PC-9 (cell line): ENCODE data around the gene LGALS1. TPM values are rescaled to one million over a fixed set of nuclear protein-coding genes. Genes with fewer than 3 reads are reported as not detected.

ENCODE experiments used
- BruUV-seq: library from RNA; stranded (reverse); fragments of 400-500 nt; replicated peaks from 2 replicates; lab custom pipeline; 2021; lab: Mats Ljungman, UMichigan
- CTCF ChIA-PET: fragments of 300-600 bp; sonication (Branson Sonifier 250); formaldehyde crosslinking; loops from one replicate; lab custom pipeline; 2022; ENCODE audit warnings: antibody characterized with exemption; lab: Charles Lee
- POLR2A ChIA-PET: fragments of 300-600 bp; sonication (Branson Sonifier 250); formaldehyde crosslinking; loops from one replicate; lab custom pipeline; 2022; ENCODE audit warnings: antibody characterized with exemption; ENCODE audit not compliant: unreplicated experiment; lab: Charles Lee
- DNase-seq, 2 experiments: peaks; one replicate each; pipeline versions ENCODE4 v3.0.0 to v3.0.0-alpha.2; 2015 to 2022; ENCODE audit warnings: mixed read lengths in 1 of 2
- H2AFZ ChIP-seq: fragments of 200-600 bp; sonication (generic); 2 replicates; pipeline ENCODE4 v1.8.1; 2017; ENCODE audit warnings: antibody characterized with exemption
- H3F3A ChIP-seq: fragments of 200-600 bp; sonication (generic); 2 replicates; pipeline ENCODE4 v1.8.1; 2017; ENCODE audit warnings: antibody characterized with exemption, mild to moderate bottlenecking, low read depth; ENCODE audit not compliant: insufficient read depth
- H3K27ac ChIP-seq: fragments of 200-600 bp; sonication (generic); 2 replicates; pipeline ENCODE4 v1.6.1; 2016; ENCODE audit warnings: mixed run types
- H3K27me3 ChIP-seq: fragments of 200-600 bp; sonication (generic); 2 replicates; pipeline ENCODE4 v1.6.1; 2016; ENCODE audit warnings: low read depth, mixed run types; ENCODE audit not compliant: insufficient read depth
- H3K36me3 ChIP-seq: fragments of 200-600 bp; sonication (generic); 2 replicates; pipeline ENCODE4 v1.6.1; 2016; ENCODE audit warnings: low read depth, mixed run types
- H3K4me1 ChIP-seq: fragments of 200-600 bp; sonication (generic); replicated peaks from 2 replicates; pipeline ENCODE4 v1.6.1; 2016; ENCODE audit warnings: mixed run types; ENCODE audit not compliant: insufficient read depth
- H3K4me2 ChIP-seq: fragments of 200-600 bp; sonication (generic); 2 replicates; pipeline ENCODE4 v1.6.1; 2017; ENCODE audit warnings: mixed run types
- H3K4me3 ChIP-seq: fragments of 200-600 bp; sonication (generic); 2 replicates; pipeline ENCODE4 v1.6.1; 2016; ENCODE audit warnings: mixed run types
- H3K79me2 ChIP-seq: fragments of 200-600 bp; sonication (generic); 2 replicates; pipeline ENCODE4 v1.6.1; 2017; ENCODE audit warnings: low read depth, mixed run types
- H3K9me2 ChIP-seq: fragments of 200-600 bp; sonication (generic); 2 replicates; pipeline ENCODE4 v1.8.1; 2017; ENCODE audit warnings: mild to moderate bottlenecking; ENCODE audit not compliant: insufficient read depth
- H3K9me3 ChIP-seq: fragments of 200-600 bp; sonication (generic); 2 replicates; pipeline ENCODE4 v1.8.1; 2016; ENCODE audit warnings: low read depth; ENCODE audit not compliant: insufficient read depth
- H4K20me1 ChIP-seq: fragments of 200-600 bp; sonication (generic); 2 replicates; pipeline ENCODE4 v1.8.1; 2017; ENCODE audit not compliant: insufficient read depth
- EZH2 ChIP-seq: fragments of 200-600 bp; sonication (generic); IDR thresholded peaks from 2 replicates; pipeline ENCODE4 v1.8.0; 2017; ENCODE audit warnings: antibody characterized with exemption, low read depth
- intact Hi-C: fragments of 100-400 bp; cut with micrococcal nuclease; formaldehyde crosslinking; loops from one replicate; pipeline ENCODE4 v1.10.0; 2022; ENCODE audit not compliant: unreplicated experiment
- total RNA-seq: library from RNA; stranded (reverse); gene quantifications from 2 replicates; pipeline ENCODE4 v1.2.3, GENCODE V29; 2021
- TF ChIP-seq, protein P1 (sequence below): fragments of 200-600 bp; sonication (generic); conservative IDR thresholded peaks from 2 replicates; pipeline ENCODE4 v1.6.1; 2017; ENCODE audit warnings: mixed run types, antibody characterized with exemption, mild to moderate bottlenecking, moderate library complexity

The LGALS1 gene
- total RNA-seq, 1 experiment from 2014 or later: 791 TPM

DNA sequence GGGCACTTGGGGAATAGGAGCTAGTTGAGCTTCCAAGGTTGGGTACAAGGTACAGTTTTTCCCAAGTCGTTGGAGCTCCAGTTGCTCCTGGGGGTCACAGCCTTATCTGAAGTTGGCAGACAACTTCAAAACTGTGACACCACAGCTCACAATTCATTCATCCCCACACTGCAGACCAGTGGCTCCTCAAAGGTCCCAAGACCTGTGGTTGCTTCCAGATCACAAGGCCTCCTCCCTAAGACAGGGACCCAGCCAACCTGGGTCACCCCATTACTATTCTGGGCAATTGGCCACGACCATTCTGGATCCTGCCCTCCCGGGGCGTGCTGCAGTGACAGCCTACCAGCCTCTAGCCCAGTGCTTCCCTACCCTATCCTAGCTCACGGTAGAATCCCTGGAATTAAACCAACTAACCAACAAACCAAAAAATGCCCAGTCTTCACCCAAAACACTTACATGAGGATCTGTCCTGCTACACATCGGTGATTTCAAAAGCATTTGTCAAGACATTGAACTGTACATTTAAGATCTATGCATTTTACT, 17.8 kb upstream of the LGALS1 start:
- Histone ChIP-seq H3K4me3 (peak overlapping the region; percentile 69), H3K4me1 (peaks cover 28% of the 10 kb centered on the region), H2AFZ (peak overlapping the region; percentile 94), H3K79me2 (peaks cover 32% of the 10 kb centered on the region), H3K4me2 (peak overlapping the region; percentile 93), H3K9me2 (no peaks in the 10 kb centered on the region), H3K36me3 (no peaks in the 10 kb centered on the region), H3K9me3 (no peaks in the 10 kb centered on the region), H3F3A (peaks cover 25% of the 10 kb centered on the region), H3K27me3 (no peaks in the 10 kb centered on the region), H4K20me1 (peaks cover 14% of the 10 kb centered on the region), H3K27ac (no peak overlapping the region)
- DNase-seq: peak in 1 of 2 experiments; percentile 57
- CTCF ChIA-PET: interaction anchor here (0.6 to 2.2 kb wide), 4 partner anchors 10 to 103 kb away, joined by 3 to 25 read pairs (median 4); no protein-coding TSS in a partner anchor
- no peak for TF ChIP-seq EZH2
- TF ChIP-seq, protein P1, sequence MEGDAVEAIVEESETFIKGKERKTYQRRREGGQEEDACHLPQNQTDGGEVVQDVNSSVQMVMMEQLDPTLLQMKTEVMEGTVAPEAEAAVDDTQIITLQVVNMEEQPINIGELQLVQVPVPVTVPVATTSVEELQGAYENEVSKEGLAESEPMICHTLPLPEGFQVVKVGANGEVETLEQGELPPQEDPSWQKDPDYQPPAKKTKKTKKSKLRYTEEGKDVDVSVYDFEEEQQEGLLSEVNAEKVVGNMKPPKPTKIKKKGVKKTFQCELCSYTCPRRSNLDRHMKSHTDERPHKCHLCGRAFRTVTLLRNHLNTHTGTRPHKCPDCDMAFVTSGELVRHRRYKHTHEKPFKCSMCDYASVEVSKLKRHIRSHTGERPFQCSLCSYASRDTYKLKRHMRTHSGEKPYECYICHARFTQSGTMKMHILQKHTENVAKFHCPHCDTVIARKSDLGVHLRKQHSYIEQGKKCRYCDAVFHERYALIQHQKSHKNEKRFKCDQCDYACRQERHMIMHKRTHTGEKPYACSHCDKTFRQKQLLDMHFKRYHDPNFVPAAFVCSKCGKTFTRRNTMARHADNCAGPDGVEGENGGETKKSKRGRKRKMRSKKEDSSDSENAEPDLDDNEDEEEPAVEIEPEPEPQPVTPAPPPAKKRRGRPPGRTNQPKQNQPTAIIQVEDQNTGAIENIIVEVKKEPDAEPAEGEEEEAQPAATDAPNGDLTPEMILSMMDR: no peak
- intact Hi-C loops: loop anchor here (2.0 kb wide), 1 partner anchor 23 kb away; no protein-coding TSS in a partner anchor
- POLR2A ChIA-PET: interaction anchor here (0.5 to 1.1 kb wide), 13 partner anchors 10 to 1247 kb away, joined by 3 to 22 read pairs (median 4); partner anchors contain the start of genes C22orf23, GCAT, LGALS1 and NOL12
- TSS peak; percentile 100 for BruUV-seq

DNA sequence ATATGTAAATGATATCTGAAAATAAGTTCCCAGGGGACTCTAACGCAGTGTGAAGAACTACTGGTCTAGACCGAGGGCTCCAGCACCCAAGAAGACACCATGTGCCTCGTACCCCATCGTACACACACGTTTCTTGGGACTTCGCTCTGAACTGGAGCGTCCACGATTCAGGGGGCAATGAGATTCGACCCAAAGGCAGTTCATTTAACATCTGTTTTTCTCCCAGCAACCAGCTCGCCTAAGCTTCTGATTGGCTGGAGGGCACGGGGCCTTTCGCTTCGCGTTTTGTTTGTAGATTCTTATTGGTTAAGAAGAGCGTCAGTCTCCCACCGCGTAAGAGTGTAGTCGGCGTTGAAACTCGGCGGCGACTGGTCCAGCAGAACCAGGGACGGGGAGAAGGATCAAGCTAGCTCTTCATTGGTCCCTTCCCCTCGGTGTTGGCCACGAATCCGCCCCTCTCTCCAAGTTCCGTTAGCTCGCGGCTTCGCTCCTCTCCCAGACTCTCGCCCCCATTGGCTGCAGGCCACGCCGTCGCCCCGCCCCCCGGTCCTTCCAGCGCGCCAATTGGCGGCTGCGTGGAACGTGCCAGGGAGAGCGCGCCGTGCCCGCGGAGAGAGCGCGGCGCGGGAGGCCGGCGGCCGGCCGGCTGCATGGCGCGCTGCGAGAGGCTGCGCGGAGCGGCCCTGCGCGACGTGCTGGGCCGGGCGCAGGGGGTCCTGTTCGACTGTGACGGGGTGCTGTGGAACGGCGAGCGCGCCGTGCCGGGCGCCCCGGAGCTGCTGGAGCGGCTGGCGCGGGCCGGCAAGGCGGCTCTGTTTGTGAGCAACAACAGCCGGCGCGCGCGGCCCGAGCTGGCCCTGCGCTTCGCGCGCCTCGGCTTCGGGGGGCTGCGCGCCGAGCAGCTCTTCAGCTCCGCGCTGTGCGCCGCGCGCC, 17.0 kb upstream of the LGALS1 start, which contains the start of gene PDXP:
PDXP (plus strand) TSS at position 591 of the 933 bp plus-strand sequence; CDS start at position 651, 60 bp downstream.
- intact Hi-C loops: loop anchor here (2.0 kb wide), 1 partner anchor 22 kb away; no protein-coding TSS in a partner anchor
- Histone ChIP-seq H3K4me3 (peak within 1 kb of the TSS; percentile 69), H3K36me3 (no peaks in the 10 kb centered on the region), H3K27me3 (no peaks in the 10 kb centered on the region), H3K9me3 (no peaks in the 10 kb centered on the region), H2AFZ (peak within 1 kb of the TSS; percentile 94), H3K4me2 (peak within 1 kb of the TSS; percentile 98), H3F3A (peaks cover 25% of the 10 kb centered on the region), H3K79me2 (peaks cover 32% of the 10 kb centered on the region), H3K4me1 (peaks cover 28% of the 10 kb centered on the region), H4K20me1 (peaks cover 14% of the 10 kb centered on the region), H3K9me2 (no peaks in the 10 kb centered on the region), H3K27ac (no peak within 1 kb of the TSS)
- CTCF ChIA-PET: interaction anchor here (0.6 to 2.2 kb wide), 5 partner anchors 9 to 103 kb away, joined by 3 to 25 read pairs (median 3); no protein-coding TSS in a partner anchor
- DNase-seq: peak; percentile 99
- POLR2A ChIA-PET: interaction anchor here (0.5 to 1.1 kb wide), 13 partner anchors 10 to 1248 kb away, joined by 3 to 22 read pairs (median 4); partner anchors contain the start of genes C22orf23, GCAT, LGALS1 and NOL12
- BruUV-seq: no TSS peak
- TF ChIP-seq, protein P1: no peak
- TF ChIP-seq EZH2: no peak
